Neural cell (in vitro differentiated cells): ENCODE measurements around the gene SLIT3. TPM values are rescaled to one million over a fixed set of nuclear protein-coding genes. Genes with fewer than 3 reads are reported as not detected.

ENCODE experiments used
- H2AFZ ChIP-seq: fragments of 200-600, 300-800 bp; sonication (generic), shearing (Covaris generic); 2 replicates; pipeline ENCODE4 v1.6.0; 2014; ENCODE audit warnings: low read depth, mild to moderate bottlenecking, antibody characterized with exemption, low read length, moderate library complexity
- H3F3A ChIP-seq: fragments of 200-600 bp; shearing (Covaris generic); 2 replicates; pipeline ENCODE4 v1.6.1; 2016; ENCODE audit warnings: mild to moderate bottlenecking, moderate library complexity, mixed read lengths, antibody characterized with exemption, low read length; ENCODE audit not compliant: insufficient read depth, poor library complexity, severe bottlenecking
- H3K27ac ChIP-seq: fragments of 200-600, 300-800 bp; sonication (generic), shearing (Covaris generic); 2 replicates; pipeline ENCODE4 v1.5.1; 2014; ENCODE audit warnings: mild to moderate bottlenecking, low read length, moderate library complexity
- H3K27me3 ChIP-seq: fragments of 300-800, 200-600 bp; sonication (generic), shearing (Covaris generic); 2 replicates; pipeline ENCODE4 v1.6.0; 2014; ENCODE audit warnings: mild to moderate bottlenecking, low read depth, low read length, moderate library complexity; ENCODE audit not compliant: insufficient read depth
- H3K36me3 ChIP-seq: fragments of 300-800, 200-600 bp; sonication (generic), shearing (Covaris generic); 2 replicates; pipeline ENCODE4 v1.5.1; 2014; ENCODE audit warnings: mild to moderate bottlenecking, antibody characterized with exemption, low read length, moderate library complexity; ENCODE audit not compliant: insufficient read depth
- H3K4me2 ChIP-seq: fragments of 300-800, 200-600 bp; sonication (generic), shearing (Covaris generic); 2 replicates; pipeline ENCODE4 v1.6.0; 2014; ENCODE audit warnings: mild to moderate bottlenecking, low read length
- H3K4me3 ChIP-seq: fragments of 300-800, 200-600 bp; sonication (generic), shearing (Covaris generic); 2 replicates; pipeline ENCODE4 v1.5.1; 2014; ENCODE audit warnings: mild to moderate bottlenecking, low read length, moderate library complexity
- H3K79me2 ChIP-seq: fragments of 200-600 bp; shearing (Covaris generic); replicated peaks from 2 replicates; pipeline ENCODE4 v1.6.0; 2014; ENCODE audit warnings: mild to moderate bottlenecking, low read length, moderate library complexity; ENCODE audit not compliant: insufficient read depth
- H3K9ac ChIP-seq: fragments of 300-800, 200-600 bp; sonication (generic), shearing (Covaris generic); 2 replicates; pipeline ENCODE4 v1.6.1; 2016; ENCODE audit warnings: mild to moderate bottlenecking, low read length, mixed read lengths
- H3K9me2 ChIP-seq: fragments of 200-600 bp; shearing (Covaris generic); 2 replicates; pipeline ENCODE4 v1.6.1; 2016; ENCODE audit warnings: mild to moderate bottlenecking, low read length, mixed read lengths; ENCODE audit not compliant: insufficient read depth
- H3K9me3 ChIP-seq: fragments of 200-600, 300-800 bp; sonication (generic), shearing (Covaris generic); 2 replicates; pipeline ENCODE4 v1.6.1; 2016; ENCODE audit warnings: mild to moderate bottlenecking, mixed run types, low read length, moderate library complexity, mixed read lengths
- H4K20me1 ChIP-seq: fragments of 200-600 bp; shearing (Covaris generic); 2 replicates; pipeline ENCODE4 v1.6.1; 2016; ENCODE audit warnings: mild to moderate bottlenecking, mixed run types; ENCODE audit not compliant: insufficient read depth
- EP300 ChIP-seq: fragments of 450-650 bp; conservative IDR thresholded peaks from 2 replicates; pipeline ENCODE4 v1.6.1; 2014; ENCODE audit warnings: antibody characterized with exemption, mild to moderate bottlenecking, moderate library complexity; ENCODE audit not compliant: poor library complexity, severe bottlenecking
- EZH2 ChIP-seq: fragments of 200-600, 300-800 bp; shearing (Covaris generic), sonication (generic); IDR thresholded peaks from 2 replicates; pipeline ENCODE4 v1.6.1; 2014; ENCODE audit warnings: antibody characterized with exemption, low read length, borderline replicate concordance, mild to moderate bottlenecking; ENCODE audit not compliant: insufficient read depth, poor library complexity, severe bottlenecking
- MXI1 ChIP-seq: fragments of 450-650 bp; conservative IDR thresholded peaks from 2 replicates; pipeline ENCODE4 v1.6.1; 2014; ENCODE audit warnings: antibody characterized with exemption, mild to moderate bottlenecking; ENCODE audit not compliant: poor library complexity, severe bottlenecking
- POLR2AphosphoS5 ChIP-seq: IDR thresholded peaks from 2 replicates; pipeline ENCODE4 v1.6.1; 2012
- RAD21 ChIP-seq: fragments of 450-650 bp; conservative IDR thresholded peaks from 2 replicates; pipeline ENCODE4 v1.6.1; 2014; ENCODE audit warnings: antibody characterized with exemption, mild to moderate bottlenecking, moderate library complexity
- SMC3 ChIP-seq: fragments of 450-650 bp; conservative IDR thresholded peaks from 2 replicates; pipeline ENCODE4 v1.6.1; 2014; ENCODE audit warnings: antibody characterized with exemption, mild to moderate bottlenecking, moderate library complexity; ENCODE audit not compliant: poor library complexity
- TAF1 ChIP-seq: IDR thresholded peaks from 2 replicates; pipeline ENCODE4 v1.6.1; 2012; ENCODE audit warnings: low read depth
- polyA plus RNA-seq: library from polyadenylated mRNA; depleted of rRNA; stranded (reverse); fragments of >200 nt; gene quantifications from 2 replicates; pipeline ENCODE4 v1.2.3, GENCODE V29; 2014
- small RNA-seq, 3 experiments: library from RNA; depleted of rRNA; stranded (forward); fragments of <200 nt; gene quantifications; one replicate each; pipeline ENCODE3, GENCODE V24; 2012
- TF ChIP-seq, protein P1 (sequence below): fragments of 450-650 bp; IDR thresholded peaks from 2 replicates; pipeline ENCODE4 v1.5.1; 2014; ENCODE audit warnings: antibody characterized with exemption, mild to moderate bottlenecking, moderate library complexity; ENCODE audit not compliant: poor library complexity, severe bottlenecking
- TF ChIP-seq, protein P2 (sequence below): IDR thresholded peaks from 2 replicates; pipeline ENCODE4 v1.6.1; 2012; ENCODE audit warnings: borderline replicate concordance

SLIT3 gene
- polyA plus RNA-seq, 1 donor from 2014 or later = 1.2 TPM

DNA sequence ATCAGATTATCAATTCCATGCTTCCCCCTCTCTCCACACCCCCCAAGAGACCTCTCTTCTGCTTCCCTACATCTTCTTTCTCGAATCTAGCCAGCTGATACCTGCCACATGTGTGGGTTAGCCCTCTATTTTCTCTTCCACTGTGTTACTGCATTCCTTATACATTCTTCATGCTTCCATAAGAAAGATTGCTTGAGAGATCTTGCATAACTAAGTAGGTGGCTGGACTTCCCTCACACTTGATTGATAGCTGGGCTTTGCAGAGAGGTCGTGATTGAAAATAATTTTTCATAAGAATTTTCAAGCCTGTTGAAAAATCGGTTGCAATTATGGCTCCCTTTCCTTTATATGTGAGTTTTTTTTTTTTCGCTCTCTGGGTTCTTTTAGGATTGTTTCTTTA, 688.8 kb downstream of the SLIT3 start:
- H3K4me3 ChIP-seq = no peak overlapping the region
- no peaks in the 10 kb centered on the region for H3K79me2 ChIP-seq
- TF ChIP-seq, protein P1, sequence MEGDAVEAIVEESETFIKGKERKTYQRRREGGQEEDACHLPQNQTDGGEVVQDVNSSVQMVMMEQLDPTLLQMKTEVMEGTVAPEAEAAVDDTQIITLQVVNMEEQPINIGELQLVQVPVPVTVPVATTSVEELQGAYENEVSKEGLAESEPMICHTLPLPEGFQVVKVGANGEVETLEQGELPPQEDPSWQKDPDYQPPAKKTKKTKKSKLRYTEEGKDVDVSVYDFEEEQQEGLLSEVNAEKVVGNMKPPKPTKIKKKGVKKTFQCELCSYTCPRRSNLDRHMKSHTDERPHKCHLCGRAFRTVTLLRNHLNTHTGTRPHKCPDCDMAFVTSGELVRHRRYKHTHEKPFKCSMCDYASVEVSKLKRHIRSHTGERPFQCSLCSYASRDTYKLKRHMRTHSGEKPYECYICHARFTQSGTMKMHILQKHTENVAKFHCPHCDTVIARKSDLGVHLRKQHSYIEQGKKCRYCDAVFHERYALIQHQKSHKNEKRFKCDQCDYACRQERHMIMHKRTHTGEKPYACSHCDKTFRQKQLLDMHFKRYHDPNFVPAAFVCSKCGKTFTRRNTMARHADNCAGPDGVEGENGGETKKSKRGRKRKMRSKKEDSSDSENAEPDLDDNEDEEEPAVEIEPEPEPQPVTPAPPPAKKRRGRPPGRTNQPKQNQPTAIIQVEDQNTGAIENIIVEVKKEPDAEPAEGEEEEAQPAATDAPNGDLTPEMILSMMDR = no peak
- no peak for TF ChIP-seq MXI1
- TF ChIP-seq EZH2 = no peak
- no peak for TF ChIP-seq EP300
- no peak for TF ChIP-seq RAD21
- TF ChIP-seq TAF1 = no peak
- no peak for TF ChIP-seq POLR2AphosphoS5
- TF ChIP-seq, protein P2, sequence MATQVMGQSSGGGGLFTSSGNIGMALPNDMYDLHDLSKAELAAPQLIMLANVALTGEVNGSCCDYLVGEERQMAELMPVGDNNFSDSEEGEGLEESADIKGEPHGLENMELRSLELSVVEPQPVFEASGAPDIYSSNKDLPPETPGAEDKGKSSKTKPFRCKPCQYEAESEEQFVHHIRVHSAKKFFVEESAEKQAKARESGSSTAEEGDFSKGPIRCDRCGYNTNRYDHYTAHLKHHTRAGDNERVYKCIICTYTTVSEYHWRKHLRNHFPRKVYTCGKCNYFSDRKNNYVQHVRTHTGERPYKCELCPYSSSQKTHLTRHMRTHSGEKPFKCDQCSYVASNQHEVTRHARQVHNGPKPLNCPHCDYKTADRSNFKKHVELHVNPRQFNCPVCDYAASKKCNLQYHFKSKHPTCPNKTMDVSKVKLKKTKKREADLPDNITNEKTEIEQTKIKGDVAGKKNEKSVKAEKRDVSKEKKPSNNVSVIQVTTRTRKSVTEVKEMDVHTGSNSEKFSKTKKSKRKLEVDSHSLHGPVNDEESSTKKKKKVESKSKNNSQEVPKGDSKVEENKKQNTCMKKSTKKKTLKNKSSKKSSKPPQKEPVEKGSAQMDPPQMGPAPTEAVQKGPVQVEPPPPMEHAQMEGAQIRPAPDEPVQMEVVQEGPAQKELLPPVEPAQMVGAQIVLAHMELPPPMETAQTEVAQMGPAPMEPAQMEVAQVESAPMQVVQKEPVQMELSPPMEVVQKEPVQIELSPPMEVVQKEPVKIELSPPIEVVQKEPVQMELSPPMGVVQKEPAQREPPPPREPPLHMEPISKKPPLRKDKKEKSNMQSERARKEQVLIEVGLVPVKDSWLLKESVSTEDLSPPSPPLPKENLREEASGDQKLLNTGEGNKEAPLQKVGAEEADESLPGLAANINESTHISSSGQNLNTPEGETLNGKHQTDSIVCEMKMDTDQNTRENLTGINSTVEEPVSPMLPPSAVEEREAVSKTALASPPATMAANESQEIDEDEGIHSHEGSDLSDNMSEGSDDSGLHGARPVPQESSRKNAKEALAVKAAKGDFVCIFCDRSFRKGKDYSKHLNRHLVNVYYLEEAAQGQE = no peak
- no peak for TF ChIP-seq SMC3
- no peak overlapping the region for H3K9ac ChIP-seq
- no peaks in the 10 kb centered on the region for H3K9me3 ChIP-seq
- no peaks in the 10 kb centered on the region for H3K9me2 ChIP-seq
- H3K36me3 ChIP-seq = no peaks in the 10 kb centered on the region
- no peaks in the 10 kb centered on the region for H3K27me3 ChIP-seq
- H4K20me1 ChIP-seq = no peaks in the 10 kb centered on the region
- no peaks in the 10 kb centered on the region for H3F3A ChIP-seq
- no peak overlapping the region for H3K4me2 ChIP-seq
- no peak overlapping the region for H2AFZ ChIP-seq
- H3K27ac ChIP-seq = no peak overlapping the region

Small RNAs within 50 kb of the gene (small RNA-seq; reads per million reads assigned to genes)
- 0.06 to 6.7 (median 1.5) reads per million in 3 experiments for gene MIR218-2
- gene MIR585 = 0 to 0.87 (median 0.79) reads per million in 3 experiments
- 0 to 1.2 (median 0) reads per million in 3 experiments for gene RF00019
